Trophoblast cell (in vitro differentiated cells and primary cell): ENCODE results near the gene OR6Y1.

Source experiments
- DNase-seq, 2 donors: peaks; one replicate each; pipeline ENCODE4 v3.0.0-alpha.2; 2016
- H2AFZ ChIP-seq: 2 replicates; pipeline ENCODE4 v1.6.1; 2013; ENCODE audit warnings: low read length, moderate library complexity, mild to moderate bottlenecking; ENCODE audit not compliant: insufficient read depth, poor library complexity
- H2AK5ac ChIP-seq: 2 replicates; pipeline ENCODE4 v1.6.1; 2013; ENCODE audit warnings: mild to moderate bottlenecking, low read length
- H2BK120ac ChIP-seq: 2 replicates; pipeline ENCODE4 v1.6.1; 2013; ENCODE audit warnings: low read length, mild to moderate bottlenecking, moderate library complexity; ENCODE audit not compliant: insufficient read depth, poor library complexity
- H2BK12ac ChIP-seq: 2 replicates; pipeline ENCODE4 v1.6.1; 2013; ENCODE audit warnings: mild to moderate bottlenecking, low read length, moderate library complexity
- H2BK5ac ChIP-seq: 2 replicates; pipeline ENCODE4 v1.6.1; 2013; ENCODE audit warnings: low read length, low read depth, moderate library complexity, mild to moderate bottlenecking; ENCODE audit not compliant: poor library complexity
- H3K14ac ChIP-seq: 2 replicates; pipeline ENCODE4 v1.6.1; 2013; ENCODE audit warnings: mild to moderate bottlenecking, low read length
- H3K18ac ChIP-seq: 2 replicates; pipeline ENCODE4 v1.6.1; 2013; ENCODE audit warnings: mild to moderate bottlenecking, low read length
- H3K23ac ChIP-seq: 2 replicates; pipeline ENCODE4 v1.6.1; 2013; ENCODE audit warnings: low read length
- H3K27ac ChIP-seq: 2 replicates; pipeline ENCODE4 v1.5.1; 2013; ENCODE audit warnings: low read depth, mild to moderate bottlenecking, inconsistent platforms, low read length, moderate library complexity
- H3K27me3 ChIP-seq: 2 replicates; pipeline ENCODE4 v1.6.1; 2013; ENCODE audit warnings: inconsistent platforms, mild to moderate bottlenecking, low read length, moderate library complexity; ENCODE audit not compliant: insufficient read depth
- H3K36me3 ChIP-seq, 2 experiments: 1 replicate in 1 of 2; 2 replicates in 1 of 2; pipeline ENCODE4 v1.6.1; 2013; ENCODE audit warnings: low read length in 2 of 2, mild to moderate bottlenecking in 2 of 2, moderate library complexity in 1 of 2; ENCODE audit not compliant: insufficient read depth in 2 of 2, control insufficient read depth in 1 of 2
- H3K4ac ChIP-seq: 2 replicates; pipeline ENCODE4 v1.6.1; 2013; ENCODE audit warnings: low read depth, mild to moderate bottlenecking, low read length, moderate library complexity
- H3K4me1 ChIP-seq, 2 experiments: 1 replicate in 1 of 2; 2 replicates in 1 of 2; pipeline ENCODE4 v1.6.1; 2013; ENCODE audit warnings: low read length in 2 of 2, mild to moderate bottlenecking in 2 of 2, moderate library complexity in 1 of 2; ENCODE audit not compliant: insufficient read depth in 2 of 2, control insufficient read depth in 1 of 2
- H3K4me2 ChIP-seq: 2 replicates; pipeline ENCODE4 v1.6.1; 2013; ENCODE audit warnings: inconsistent platforms, mild to moderate bottlenecking, low read length, moderate library complexity
- H3K4me3 ChIP-seq: 2 replicates; pipeline ENCODE4 v1.5.1; 2013; ENCODE audit warnings: mild to moderate bottlenecking, low read depth, low read length, inconsistent platforms
- H3K79me1 ChIP-seq: one replicate; pipeline ENCODE4 v1.6.1; 2013; ENCODE audit warnings: low read length
- H3K79me2 ChIP-seq: 2 replicates; pipeline ENCODE4 v1.6.1; 2013; ENCODE audit warnings: low read length, mild to moderate bottlenecking; ENCODE audit not compliant: control insufficient read depth, insufficient read depth, poor library complexity
- H3K9ac ChIP-seq: 2 replicates; pipeline ENCODE4 v1.6.1; 2013; ENCODE audit warnings: mild to moderate bottlenecking, low read length
- H3K9me3 ChIP-seq: 2 replicates; pipeline ENCODE4 v1.6.1; 2013; ENCODE audit warnings: low read depth, mild to moderate bottlenecking, control low read depth, inconsistent platforms, low read length; ENCODE audit not compliant: insufficient read depth
- H4K12ac ChIP-seq: 2 replicates; pipeline ENCODE4 v1.6.1; 2013; ENCODE audit warnings: low read depth, mild to moderate bottlenecking, low read length, moderate library complexity
- H4K8ac ChIP-seq: 2 replicates; pipeline ENCODE4 v1.6.1; 2013; ENCODE audit warnings: low read depth, mild to moderate bottlenecking, low read length, moderate library complexity
- H4K91ac ChIP-seq: one replicate; pipeline ENCODE4 v1.6.1; 2013; ENCODE audit warnings: low read depth, mild to moderate bottlenecking, low read length, moderate library complexity
- WGBS: extraction: QIAGEN DNeasy Blood & Tissue Kit; methylation state at CpG from one replicate; pipeline ENCODE4 v1.1.7; 2013; ENCODE audit warnings: missing lambda C conversion rate; ENCODE audit not compliant: insufficient read length, insufficient coverage; ENCODE audit errors: extremely low coverage; 5-methylcytosine and 5-hydroxymethylcytosine counted together

The OR6Y1 gene

DNA sequence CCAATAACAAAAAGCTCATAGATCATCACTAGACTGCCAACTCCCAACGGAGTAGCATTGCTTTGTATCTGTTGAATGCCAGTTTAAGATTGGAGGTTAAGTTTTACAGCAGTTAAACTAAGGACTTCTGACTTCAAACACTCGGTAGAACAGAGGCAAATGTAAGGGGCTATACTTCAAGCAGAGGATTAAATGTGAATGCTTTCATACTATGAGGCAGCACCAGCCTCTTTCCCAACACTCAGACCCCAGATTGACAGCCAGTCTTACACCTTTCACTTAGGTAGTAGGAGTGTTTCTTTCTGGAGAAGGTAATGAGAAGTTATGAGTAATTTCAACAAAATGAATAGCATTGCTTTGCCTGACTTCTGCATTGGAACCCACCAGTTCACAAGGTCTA, 59.4 kb downstream of the OR6Y1 start:
- H3K36me3 ChIP-seq, result no peaks in the 10 kb centered on the region
- no peaks in the 10 kb centered on the region for H3K4me1 ChIP-seq
- H3K18ac ChIP-seq, result no peak overlapping the region
- H2AK5ac ChIP-seq, result no peak overlapping the region
- H3K9me3 ChIP-seq, result no peaks in the 10 kb centered on the region
- no peak overlapping the region for H4K91ac ChIP-seq
- no peak overlapping the region for H3K23ac ChIP-seq
- no CpG with 5 or more reads among the region's 2 CpGs for WGBS
- H3K27me3 ChIP-seq, result no peaks in the 10 kb centered on the region
- H2BK5ac ChIP-seq, result no peak overlapping the region
- H3K4me2 ChIP-seq, result no peak overlapping the region
- H4K8ac ChIP-seq, result no peak overlapping the region
- H4K12ac ChIP-seq, result no peak overlapping the region
- no peak overlapping the region for H2BK12ac ChIP-seq
- H2BK120ac ChIP-seq, result no peak overlapping the region
- H3K14ac ChIP-seq, result no peak overlapping the region
- H3K9ac ChIP-seq, result no peak overlapping the region
- no peaks in the 10 kb centered on the region for H3K79me2 ChIP-seq
- DNase-seq, result no peak
- H3K27ac ChIP-seq, result no peak overlapping the region
- no peak overlapping the region for H3K4ac ChIP-seq
- H3K4me3 ChIP-seq, result no peak overlapping the region
- H3K79me1 ChIP-seq, result no peaks in the 10 kb centered on the region
- no peak overlapping the region for H2AFZ ChIP-seq
